Sigmoid colon (tissue), 4 donors: ENCODE measurements around the gene DNAH9.

Experiments
- CTCF ChIP-seq, 4 experiments: fragments of 450-650 bp in 3 of 4; fragments of 200-600 bp in 1 of 4; IDR thresholded peaks; one replicate each; pipeline ENCODE4 v1.5.1; 2016 to 2019; ENCODE audit warnings: antibody characterized with exemption in 4 of 4, mild to moderate bottlenecking in 3 of 4, moderate library complexity in 2 of 4
- POLR2A ChIP-seq, 2 donors: fragments of 450-650 bp; IDR thresholded peaks; one replicate each; pipeline ENCODE4 v1.6.1; 2016; ENCODE audit warnings: antibody characterized with exemption in 2 of 2, mild to moderate bottlenecking in 2 of 2, moderate library complexity in 2 of 2
- POLR2AphosphoS5 ChIP-seq, 4 donors: sonication (generic); formaldehyde crosslinking; IDR thresholded peaks; one replicate each; pipeline ENCODE4 v1.6.1; 2017; ENCODE audit warnings: antibody characterized with exemption in 4 of 4

GRCh38 chr17:11618861-11619566 is 20.7 kb downstream of the DNAH9 start:
- TF ChIP-seq CTCF (IDR thresholded peaks at IDR 0.05) (no peak), POLR2AphosphoS5 (IDR thresholded peaks at IDR 0.05) (no peak), POLR2A (IDR thresholded peaks at IDR 0.05) (no peak)
